C4-2B (cell line): Measurements from ENCODE around the gene TOR1AIP2.

Experiments used
- H3K27ac ChIP-seq: fragments of 450-650 bp; 2 replicates; pipeline ENCODE4 v1.5.1; 2017
- CTCF ChIP-seq: fragments of 450-650 bp; conservative IDR thresholded peaks from 2 replicates; pipeline ENCODE4 v1.5.1; 2017; ENCODE audit warnings: mild to moderate bottlenecking
- ZFX ChIP-seq: fragments of 450-650 bp; IDR thresholded peaks from 2 replicates; pipeline ENCODE4 v1.6.1; 2017

Gene TOR1AIP2

GRCh38 chr1:179793281-179793680 lies 84.3 kb downstream of the TOR1AIP2 start:
- no peak overlapping the region for H3K27ac ChIP-seq
- TF ChIP-seq CTCF (no peak), ZFX (no peak)
